B cell (primary cell): ENCODE results near the gene ASTL.

Source experiments
- CTCF ChIP-seq: fragments of 200-600 bp; IDR thresholded peaks from one replicate; pipeline ENCODE4 v1.8.0; 2022; ENCODE audit warnings: antibody characterized with exemption, mild to moderate bottlenecking
- EZH2 ChIP-seq: IDR thresholded peaks from 2 replicates; pipeline ENCODE4 v1.6.1; 2012; ENCODE audit warnings: borderline replicate concordance, low read depth, mild to moderate bottlenecking, moderate library complexity, low read length; ENCODE audit not compliant: insufficient read depth, poor library complexity, severe bottlenecking

- TF ChIP-seq CTCF, result no peak
- TF ChIP-seq EZH2, result no peak
Measured at GRCh38 chr2:96098900-96099590, 39.3 kb downstream of the ASTL start.
